Keratinocyte (primary cell): Measurements from ENCODE around the gene ATP2B2. TPM values are rescaled to one million over a fixed set of nuclear protein-coding genes. Genes with fewer than 3 reads are reported as not detected.
A peak's percentile ranks its signal among the peaks of the same experiment; 100 is the strongest.

Experiments used
- DNase-seq: peaks from one replicate; pipeline ENCODE4 v3.0.0-alpha.2; 2011; ENCODE audit warnings: low read depth, missing footprints, low spot score
- FAIRE-seq: peaks from 2 replicates; lab custom pipeline; 2011; peaks lifted over from hg19 to GRCh38; lab: Jason Lieb, UNC
- H2AFZ ChIP-seq: 2 replicates; pipeline ENCODE4 v1.6.0; 2012; ENCODE audit warnings: low read length, control low read depth, inconsistent platforms; ENCODE audit not compliant: control insufficient read depth
- H3K27ac ChIP-seq: 2 replicates; pipeline ENCODE4 v1.5.1; 2011; ENCODE audit warnings: low read length; ENCODE audit not compliant: control insufficient read depth, insufficient read depth
- H3K27me3 ChIP-seq: 3 replicates; pipeline ENCODE4 v1.6.0; 2011; ENCODE audit warnings: low read length; ENCODE audit not compliant: control insufficient read depth, insufficient read depth; ENCODE audit errors: extremely low read depth
- H3K36me3 ChIP-seq, 2 experiments: 2 replicates in 1 of 2; 3 replicates in 1 of 2; pipeline ENCODE4 v1.5.1; 2011; ENCODE audit warnings: low read length in 2 of 2, mild to moderate bottlenecking in 1 of 2; ENCODE audit not compliant: control insufficient read depth in 2 of 2, insufficient read depth in 2 of 2; ENCODE audit errors: extremely low read depth in 1 of 2
- H3K4me1 ChIP-seq: 3 replicates; pipeline ENCODE4 v1.5.1; 2011; ENCODE audit warnings: low read length; ENCODE audit not compliant: control insufficient read depth, insufficient read depth; ENCODE audit errors: extremely low read depth
- H3K4me2 ChIP-seq: 3 replicates; pipeline ENCODE4 v1.6.0; 2011; ENCODE audit warnings: low read depth, low read length; ENCODE audit not compliant: control insufficient read depth, insufficient read depth; ENCODE audit errors: extremely low read depth
- H3K4me3 ChIP-seq, 3 experiments: fragments of 200-600 bp in 1 of 3; sonication (generic) in 1 of 3; 2 replicates in 2 of 3; 3 replicates in 1 of 3; pipeline ENCODE4 v1.5.1; 2011 to 2016; ENCODE audit warnings: low read length in 3 of 3, mild to moderate bottlenecking in 3 of 3, control low read depth in 2 of 3, inconsistent platforms in 1 of 3, low read depth in 1 of 3, mixed read lengths in 1 of 3, mixed run types in 1 of 3, moderate library complexity in 1 of 3; ENCODE audit not compliant: control insufficient read depth in 2 of 3, insufficient read depth in 2 of 3; ENCODE audit errors: extremely low read depth in 1 of 3
- H3K79me2 ChIP-seq: 2 replicates; pipeline ENCODE4 v1.6.0; 2012; ENCODE audit warnings: low read length; ENCODE audit not compliant: control insufficient read depth, insufficient read depth
- H3K9ac ChIP-seq: 3 replicates; pipeline ENCODE4 v1.6.0; 2011; ENCODE audit warnings: low read length; ENCODE audit not compliant: control insufficient read depth, insufficient read depth; ENCODE audit errors: extremely low read depth
- H3K9me1 ChIP-seq: 3 replicates; pipeline ENCODE4 v1.6.0; 2011; ENCODE audit warnings: low read length; ENCODE audit not compliant: control insufficient read depth, insufficient read depth; ENCODE audit errors: extremely low read depth
- H3K9me3 ChIP-seq: 2 replicates; pipeline ENCODE4 v1.5.1; 2012; ENCODE audit warnings: low read depth, low read length; ENCODE audit not compliant: control insufficient read depth
- H4K20me1 ChIP-seq: 3 replicates; pipeline ENCODE4 v1.6.0; 2011; ENCODE audit warnings: low read length; ENCODE audit not compliant: control insufficient read depth, insufficient read depth; ENCODE audit errors: extremely low read depth
- EZH2 ChIP-seq: IDR thresholded peaks from one replicate; pipeline ENCODE4 v1.6.1; 2012; ENCODE audit warnings: inconsistent platforms, mild to moderate bottlenecking, low read length, moderate library complexity
- dilution Hi-C: fragments of 300-500 bp; cut with MboI; formaldehyde crosslinking; loops from one replicate; pipeline ENCODE4 v1.7.0; 2020; ENCODE audit warnings: low sequenced_read_pairs; ENCODE audit not compliant: extremely low pct_ligation_motif_present
- polyA plus RNA-seq, 5 experiments: library from polyadenylated mRNA; depleted of rRNA in 3 of 5; stranded (reverse) in 3 of 5; stranded (forward) in 1 of 5; unstranded in 1 of 5; fragments of >200 nt; gene quantifications; 1 replicate in 1 of 5; 2 replicates in 3 of 5; 3 replicates in 1 of 5; pipeline versions ENCODE4 v1.2.1 to v1.2.3, GENCODE V29; 2011 to 2012; ENCODE audit warnings: missing spikeins in 2 of 5, low read depth in 1 of 5, low replicate concordance in 1 of 5
- TF ChIP-seq, protein P1 (sequence below), 3 experiments: IDR thresholded peaks in 1 of 3; conservative IDR thresholded peaks in 1 of 3; optimal IDR thresholded peaks in 1 of 3; 2 replicates in 2 of 3; 3 replicates in 1 of 3; pipeline versions ENCODE3 to v1.5.1; 2011; ENCODE audit warnings: low read length in 3 of 3, mild to moderate bottlenecking in 3 of 3, moderate library complexity in 2 of 3, control low read depth in 1 of 3, inconsistent platforms in 1 of 3; ENCODE audit not compliant: insufficient read depth in 2 of 3; ENCODE audit errors: extremely low read depth in 1 of 3

ATP2B2 gene
- polyA plus RNA-seq, 1 donor (not counting 4 experiments of a cell fraction or from before 2014, with no cell fraction given): not detected

DNA sequence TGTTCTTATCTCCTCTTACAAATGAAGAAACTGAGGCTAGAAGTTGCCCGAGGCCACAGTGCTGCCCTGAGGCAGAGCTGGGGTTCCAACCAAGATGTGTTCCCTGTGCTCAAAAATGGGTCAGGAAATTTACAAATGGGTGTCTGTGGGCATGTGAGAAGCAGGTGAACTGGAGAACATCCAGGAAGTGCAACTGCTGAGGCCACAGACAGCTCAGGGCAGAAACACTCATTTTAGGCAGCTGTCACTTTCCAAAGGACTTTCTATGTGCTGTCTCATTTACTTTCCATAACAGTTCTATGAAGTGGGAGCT lies 47.2 kb upstream of the ATP2B2 start:
- no peak overlapping the region for H2AFZ ChIP-seq
- no peaks in the 10 kb centered on the region for H4K20me1 ChIP-seq
- no peak overlapping the region for H3K4me3 ChIP-seq
- H3K36me3 ChIP-seq: no peaks in the 10 kb centered on the region
- H3K27ac ChIP-seq: no peak overlapping the region
- no peaks in the 10 kb centered on the region for H3K9me1 ChIP-seq
- H3K9ac ChIP-seq: no peak overlapping the region
- DNase-seq (no peak), FAIRE-seq (no peak)
- no peak for TF ChIP-seq EZH2
- no peaks in the 10 kb centered on the region for H3K79me2 ChIP-seq
- no peaks in the 10 kb centered on the region for H3K9me3 ChIP-seq
- dilution Hi-C loops: no loop called here
- no peaks in the 10 kb centered on the region for H3K27me3 ChIP-seq
- H3K4me2 ChIP-seq: peak overlapping the region; percentile 65
- peaks cover 16% of the 10 kb centered on the region for H3K4me1 ChIP-seq

DNA sequence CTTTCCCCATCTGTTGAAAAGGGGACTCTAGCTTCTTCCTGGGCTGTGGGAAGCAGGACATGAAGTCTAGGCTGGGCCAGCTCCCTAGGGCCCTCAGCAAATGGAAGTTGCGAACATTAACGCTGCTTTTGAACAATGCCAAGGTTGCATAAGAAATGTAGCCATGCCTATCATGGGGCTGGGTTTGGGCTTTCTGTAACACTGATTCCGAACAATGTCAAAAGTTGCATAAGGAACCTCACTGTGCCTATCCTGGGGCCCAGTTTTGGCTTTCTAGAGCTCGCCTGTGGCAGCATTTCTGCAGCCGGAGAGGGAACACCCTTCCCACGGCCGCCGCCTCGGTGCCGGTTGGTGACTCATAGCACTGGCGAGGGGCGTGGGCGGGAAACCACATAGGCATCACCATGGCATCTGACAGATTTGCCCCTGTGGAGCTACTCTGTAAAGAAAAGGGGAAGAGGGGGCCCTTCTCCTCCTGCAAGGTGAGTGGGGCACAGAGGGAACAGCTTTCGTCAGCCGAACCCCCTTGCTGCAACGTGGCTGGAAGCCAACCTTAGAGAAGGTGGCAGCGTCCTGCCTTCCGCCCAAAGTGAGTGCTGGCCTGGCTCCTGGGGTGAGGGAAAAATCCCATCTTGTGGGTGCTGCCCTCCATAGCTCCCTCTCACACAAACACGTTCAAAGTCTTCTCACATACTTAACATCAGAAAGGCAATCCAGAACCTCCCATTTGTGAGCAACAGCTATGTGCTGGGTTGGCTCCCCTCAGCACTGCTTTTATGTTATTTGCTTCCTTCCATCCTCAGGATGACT lies 46.6 kb upstream of the ATP2B2 start:
- H3K36me3 ChIP-seq: no peaks in the 10 kb centered on the region
- H3K9me3 ChIP-seq: no peaks in the 10 kb centered on the region
- TF ChIP-seq EZH2: no peak
- TF ChIP-seq, protein P1, sequence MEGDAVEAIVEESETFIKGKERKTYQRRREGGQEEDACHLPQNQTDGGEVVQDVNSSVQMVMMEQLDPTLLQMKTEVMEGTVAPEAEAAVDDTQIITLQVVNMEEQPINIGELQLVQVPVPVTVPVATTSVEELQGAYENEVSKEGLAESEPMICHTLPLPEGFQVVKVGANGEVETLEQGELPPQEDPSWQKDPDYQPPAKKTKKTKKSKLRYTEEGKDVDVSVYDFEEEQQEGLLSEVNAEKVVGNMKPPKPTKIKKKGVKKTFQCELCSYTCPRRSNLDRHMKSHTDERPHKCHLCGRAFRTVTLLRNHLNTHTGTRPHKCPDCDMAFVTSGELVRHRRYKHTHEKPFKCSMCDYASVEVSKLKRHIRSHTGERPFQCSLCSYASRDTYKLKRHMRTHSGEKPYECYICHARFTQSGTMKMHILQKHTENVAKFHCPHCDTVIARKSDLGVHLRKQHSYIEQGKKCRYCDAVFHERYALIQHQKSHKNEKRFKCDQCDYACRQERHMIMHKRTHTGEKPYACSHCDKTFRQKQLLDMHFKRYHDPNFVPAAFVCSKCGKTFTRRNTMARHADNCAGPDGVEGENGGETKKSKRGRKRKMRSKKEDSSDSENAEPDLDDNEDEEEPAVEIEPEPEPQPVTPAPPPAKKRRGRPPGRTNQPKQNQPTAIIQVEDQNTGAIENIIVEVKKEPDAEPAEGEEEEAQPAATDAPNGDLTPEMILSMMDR (optimal IDR thresholded peaks at IDR 0.05 in 1 of 3, IDR thresholded peaks at IDR 0.05 in 1 of 3, conservative IDR thresholded peaks at IDR 0.05 in 1 of 3; ENCODE audit: extremely low read depth in 1 of 3, insufficient read depth in 2 of 3, low read length in 3 of 3): no peak
- H3K4me1 ChIP-seq: peaks cover 16% of the 10 kb centered on the region
- DNase-seq (no peak), FAIRE-seq (peak; percentile 76)
- H3K4me2 ChIP-seq: peak overlapping the region; percentile 65
- H3K79me2 ChIP-seq: no peaks in the 10 kb centered on the region
- H3K9me1 ChIP-seq: no peaks in the 10 kb centered on the region
- no peaks in the 10 kb centered on the region for H3K27me3 ChIP-seq
- H4K20me1 ChIP-seq: no peaks in the 10 kb centered on the region
- H2AFZ ChIP-seq: no peak overlapping the region
- H3K9ac ChIP-seq: no peak overlapping the region
- dilution Hi-C loops: no loop called here
- no peak overlapping the region for H3K27ac ChIP-seq
- H3K4me3 ChIP-seq: peak overlapping the region in 1 of 3 experiments; percentile 34

DNA sequence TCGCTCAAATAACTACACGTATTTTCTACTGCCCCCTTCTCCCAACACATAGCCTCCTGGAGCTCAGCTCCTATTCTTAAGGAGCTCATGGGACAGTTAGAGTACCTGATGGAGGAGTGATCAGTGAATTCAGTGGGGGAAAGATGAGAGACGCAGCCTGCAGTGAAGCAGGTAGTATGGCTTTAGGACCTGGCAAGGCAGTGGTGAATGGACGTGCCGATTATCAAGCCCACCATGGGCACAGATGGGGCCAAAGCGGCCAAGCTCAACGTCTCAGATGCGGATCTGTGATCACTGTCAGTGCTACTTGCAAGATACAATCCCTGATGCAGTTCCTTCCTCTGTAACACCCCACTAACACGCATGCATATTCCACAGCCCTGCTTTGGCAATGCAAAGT lies 45.8 kb upstream of the ATP2B2 start:
- no peak overlapping the region for H2AFZ ChIP-seq
- FAIRE-seq: no peak
- no peaks in the 10 kb centered on the region for H3K36me3 ChIP-seq
- H3K4me1 ChIP-seq: peaks cover 16% of the 10 kb centered on the region
- H4K20me1 ChIP-seq: no peaks in the 10 kb centered on the region
- no peak for DNase-seq
- no peak overlapping the region for H3K27ac ChIP-seq
- H3K9ac ChIP-seq: no peak overlapping the region
- TF ChIP-seq, protein P1 (optimal IDR thresholded peaks at IDR 0.05 in 1 of 3, IDR thresholded peaks at IDR 0.05 in 1 of 3, conservative IDR thresholded peaks at IDR 0.05 in 1 of 3; ENCODE audit: extremely low read depth in 1 of 3, insufficient read depth in 2 of 3, low read length in 3 of 3): no peak
- no peak for TF ChIP-seq EZH2
- no peaks in the 10 kb centered on the region for H3K9me3 ChIP-seq
- H3K27me3 ChIP-seq: no peaks in the 10 kb centered on the region
- H3K79me2 ChIP-seq: no peaks in the 10 kb centered on the region
- no peak overlapping the region for H3K4me3 ChIP-seq
- H3K9me1 ChIP-seq: no peaks in the 10 kb centered on the region
- dilution Hi-C loops: no loop called here
- no peak overlapping the region for H3K4me2 ChIP-seq
